Nephron progenitor cell (in vitro differentiated cells): ENCODE results near the gene E2F3.

Experiments
- DNase-seq: peaks from one replicate; pipeline ENCODE4 v3.0.0; 2021
- H3K27ac Mint-ChIP-seq: 2 replicates; pipeline ENCODE4 v1.8.0; 2021; ENCODE audit warnings: mild to moderate bottlenecking, moderate library complexity, mixed read lengths
- H3K27me3 Mint-ChIP-seq: 2 replicates; pipeline ENCODE4 v1.8.0; 2021; ENCODE audit warnings: mild to moderate bottlenecking, low read depth, mixed read lengths; ENCODE audit not compliant: poor library complexity
- H3K36me3 Mint-ChIP-seq: 2 replicates; pipeline ENCODE4 v1.8.0; 2021; ENCODE audit warnings: low read depth, mixed read lengths
- H3K4me1 Mint-ChIP-seq: 2 replicates; pipeline ENCODE4 v1.8.0; 2021; ENCODE audit warnings: mixed read lengths
- H3K4me3 Mint-ChIP-seq: 2 replicates; pipeline ENCODE4 v1.8.0; 2021; ENCODE audit warnings: mild to moderate bottlenecking, moderate library complexity, mixed read lengths
- H3K9me3 Mint-ChIP-seq: 2 replicates; pipeline ENCODE4 v1.8.0; 2021; ENCODE audit warnings: mild to moderate bottlenecking, moderate library complexity, mixed read lengths
- CTCF ChIP-seq: fragments of 200-600 bp; sonication (generic); IDR thresholded peaks from 2 replicates; pipeline ENCODE4 v1.5.0; 2021; ENCODE audit warnings: antibody characterized with exemption

The E2F3 gene

DNA sequence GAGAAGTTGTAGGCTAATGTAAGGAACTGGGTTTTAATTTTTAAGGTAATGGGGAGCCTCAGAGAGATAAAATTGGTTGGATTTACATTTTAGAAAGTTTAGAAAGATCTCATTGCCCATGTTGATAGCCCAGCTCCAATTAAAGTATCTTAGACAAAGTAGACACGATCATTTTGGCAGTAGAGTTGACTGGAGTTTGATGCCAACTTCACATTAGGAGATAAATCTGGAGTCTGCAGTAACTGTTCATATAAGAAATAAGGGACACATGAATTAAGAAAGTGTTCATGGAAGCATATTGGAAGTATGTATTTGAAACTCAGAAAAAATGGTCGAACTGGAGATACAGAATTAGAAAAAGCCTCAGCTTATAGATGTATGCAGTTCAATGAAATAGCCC, 12.6 kb upstream of the E2F3 start:
- no peak overlapping the region for H3K4me3 Mint-ChIP-seq
- H3K27ac Mint-ChIP-seq: no peak overlapping the region
- H3K4me1 Mint-ChIP-seq: no peaks in the 10 kb centered on the region
- H3K36me3 Mint-ChIP-seq: no peaks in the 10 kb centered on the region
- no peak for TF ChIP-seq CTCF
- H3K27me3 Mint-ChIP-seq: peaks cover 16% of the 10 kb centered on the region
- no peak for DNase-seq
- no peaks in the 10 kb centered on the region for H3K9me3 Mint-ChIP-seq

- H3K27me3 Mint-ChIP-seq: peaks cover 18% of the 10 kb centered on the region
Observed at GRCh38 chr6:20393297-20393696, 8.4 kb upstream of the E2F3 start.

DNA sequence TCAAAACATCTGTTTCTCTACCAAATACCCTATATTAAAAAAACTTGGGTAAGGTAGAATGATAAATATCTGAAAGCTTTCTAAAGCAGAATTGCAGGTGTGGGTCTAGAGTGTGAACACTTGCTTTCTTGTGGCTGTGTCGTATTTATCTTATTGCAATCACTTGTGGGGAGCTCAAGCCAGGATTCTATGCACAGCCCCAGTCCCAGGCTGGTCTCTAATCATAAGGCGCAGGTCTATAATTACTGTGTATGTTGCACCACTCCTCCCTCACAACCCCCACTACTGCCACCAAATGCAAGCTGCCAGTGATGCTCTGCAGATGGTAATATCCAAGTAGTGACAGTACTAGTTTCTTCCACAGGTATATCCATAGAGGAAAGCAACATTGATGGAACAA, 2.2 kb upstream of the E2F3 start:
- H3K4me3 Mint-ChIP-seq: no peak overlapping the region
- TF ChIP-seq CTCF: no peak
- no peak overlapping the region for H3K27ac Mint-ChIP-seq
- H3K9me3 Mint-ChIP-seq: no peaks in the 10 kb centered on the region
- peaks cover under 1% of the 10 kb centered on the region for H3K36me3 Mint-ChIP-seq
- peaks cover 11% of the 10 kb centered on the region for H3K4me1 Mint-ChIP-seq
- DNase-seq: no peak
- H3K27me3 Mint-ChIP-seq: peaks cover 19% of the 10 kb centered on the region

More at GRCh38 chr6:20393297-20393696, 8.4 kb upstream of the E2F3 start:
- Mint-ChIP-seq H3K36me3 (no peaks in the 10 kb centered on the region), H3K4me3 (no peak overlapping the region), H3K4me1 (no peaks in the 10 kb centered on the region), H3K27ac (no peak overlapping the region), H3K9me3 (no peaks in the 10 kb centered on the region)
- TF ChIP-seq CTCF: no peak
- no peak for DNase-seq

DNA sequence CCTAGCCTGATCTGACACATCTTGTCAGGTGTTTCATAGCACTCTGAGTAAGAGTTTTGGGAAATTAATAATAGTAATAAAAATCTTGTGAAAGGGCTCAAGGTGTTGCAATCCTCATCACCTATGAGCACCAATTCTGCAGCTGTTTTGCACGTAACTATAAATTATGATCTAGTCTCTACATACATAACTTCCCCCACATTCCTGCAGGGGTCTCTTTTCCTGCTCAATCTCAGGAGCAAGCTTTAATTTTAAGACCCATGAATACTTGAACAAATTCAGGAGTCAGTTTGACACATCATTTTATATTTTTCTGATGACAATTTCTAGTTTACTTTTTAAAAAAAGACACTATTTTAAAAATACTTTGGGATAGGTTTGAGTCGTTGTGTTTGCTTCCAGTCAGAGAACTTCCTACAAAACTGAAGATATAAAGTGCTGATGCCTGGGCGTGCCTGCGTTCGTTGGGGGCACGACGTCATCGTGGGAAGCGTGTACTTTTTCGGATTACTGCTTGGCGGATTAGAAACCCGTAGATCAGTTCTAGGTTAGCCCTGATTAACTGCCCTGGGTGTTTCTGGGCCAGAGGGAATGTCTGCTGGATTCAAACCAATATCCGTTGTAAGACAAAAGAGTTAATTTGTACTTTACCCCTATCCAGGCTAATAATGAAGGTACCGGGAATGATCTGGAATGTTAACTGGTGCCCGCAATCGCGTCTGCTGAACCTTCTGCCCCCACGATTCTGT, 1.0 kb upstream of the E2F3 start:
- peak; percentile 26 for DNase-seq
- Mint-ChIP-seq H3K9me3 (no peaks in the 10 kb centered on the region), H3K36me3 (peaks cover 7% of the 10 kb centered on the region), H3K4me3 (peak overlapping the region; percentile 96), H3K4me1 (peaks cover 17% of the 10 kb centered on the region), H3K27me3 (peaks cover 19% of the 10 kb centered on the region), H3K27ac (peak overlapping the region; percentile 16)
- peak; percentile 36 for TF ChIP-seq CTCF

DNA sequence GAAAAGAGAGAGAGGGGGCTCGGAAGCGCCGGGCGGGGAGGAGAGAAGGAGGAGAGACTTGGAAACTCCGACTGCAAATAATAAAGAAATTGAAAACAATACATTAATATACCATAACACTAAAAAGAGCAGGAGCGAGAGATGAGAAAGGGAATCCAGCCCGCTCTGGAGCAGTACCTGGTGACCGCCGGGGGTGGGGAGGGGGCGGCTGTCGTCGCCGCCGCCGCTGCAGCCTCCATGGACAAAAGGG, 338 bp downstream of the E2F3 start:
- Mint-ChIP-seq H3K4me3 (peak overlapping the region; percentile 96), H3K27ac (peak overlapping the region; percentile 100), H3K4me1 (peaks cover 23% of the 10 kb centered on the region), H3K27me3 (peaks cover 11% of the 10 kb centered on the region), H3K9me3 (no peaks in the 10 kb centered on the region), H3K36me3 (peaks cover 21% of the 10 kb centered on the region)
- no peak for DNase-seq
- TF ChIP-seq CTCF: no peak

DNA sequence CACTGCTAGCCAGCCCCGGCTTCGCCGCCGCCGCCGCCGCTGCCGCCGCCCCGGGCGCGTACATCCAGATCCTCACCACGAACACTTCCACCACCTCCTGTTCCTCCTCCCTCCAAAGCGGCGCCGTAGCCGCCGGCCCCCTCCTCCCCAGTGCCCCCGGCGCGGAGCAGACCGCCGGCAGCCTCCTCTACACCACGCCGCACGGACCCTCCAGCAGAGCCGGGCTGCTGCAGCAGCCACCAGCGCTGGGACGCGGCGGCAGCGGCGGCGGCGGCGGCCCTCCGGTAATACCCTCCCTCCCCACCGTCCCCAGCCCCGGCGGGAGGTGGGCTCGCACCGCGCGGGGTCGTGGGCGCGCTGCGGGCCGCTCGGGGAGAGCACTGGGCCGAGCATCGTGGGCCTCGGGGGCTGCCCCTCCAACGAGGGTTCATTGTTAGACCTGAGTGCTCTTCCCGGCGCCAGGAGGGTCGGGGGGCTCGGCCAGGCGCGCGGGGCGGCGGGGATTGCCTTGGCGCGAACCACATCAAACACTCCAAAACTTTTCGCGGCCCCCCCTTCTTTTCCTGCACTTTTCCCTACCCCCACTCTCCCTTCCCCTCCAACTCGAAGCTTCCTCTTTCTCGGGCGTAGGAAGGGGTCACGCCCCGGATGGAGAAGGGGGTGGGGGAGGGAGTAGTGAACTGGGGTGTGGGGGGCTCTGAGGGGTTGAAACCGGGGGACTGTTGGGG, 827 bp downstream of the E2F3 start:
- peaks cover 28% of the 10 kb centered on the region for H3K4me1 Mint-ChIP-seq
- H3K36me3 Mint-ChIP-seq: peaks cover 26% of the 10 kb centered on the region
- DNase-seq: peak; percentile 67
- H3K27ac Mint-ChIP-seq: peak overlapping the region; percentile 100
- peaks cover 11% of the 10 kb centered on the region for H3K27me3 Mint-ChIP-seq
- H3K9me3 Mint-ChIP-seq: no peaks in the 10 kb centered on the region
- peak overlapping the region; percentile 96 for H3K4me3 Mint-ChIP-seq
- TF ChIP-seq CTCF: no peak
